IPS-NIHi7 (cell line): ENCODE results near the gene STN1.

Experiments used
- DNase-seq: peaks from one replicate; pipeline ENCODE4 v3.0.0; 2012; ENCODE audit warnings: mixed read lengths; ENCODE audit errors: extremely low spot score

Gene STN1

DNA sequence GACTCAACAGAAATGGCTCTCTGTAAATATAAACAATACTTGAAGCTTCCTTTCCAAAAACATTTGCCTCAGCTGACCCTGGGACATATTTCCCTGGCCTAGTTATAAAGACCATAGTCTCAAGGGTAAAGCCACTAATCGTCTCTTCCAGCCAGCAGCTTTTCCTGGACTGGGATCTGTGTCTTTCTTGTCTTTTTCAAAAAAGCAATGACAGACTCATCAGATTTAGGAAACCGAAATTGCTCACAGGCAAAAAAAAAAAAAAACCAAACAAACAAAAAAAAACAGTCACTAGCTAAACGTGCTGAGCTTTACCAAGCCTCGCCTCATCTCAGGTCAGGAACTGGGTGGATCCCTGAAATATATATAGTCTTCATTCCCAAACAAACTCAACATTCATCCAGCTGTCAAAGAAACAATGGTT, 23.5 kb downstream of the STN1 start:
- no peak for DNase-seq

DNA sequence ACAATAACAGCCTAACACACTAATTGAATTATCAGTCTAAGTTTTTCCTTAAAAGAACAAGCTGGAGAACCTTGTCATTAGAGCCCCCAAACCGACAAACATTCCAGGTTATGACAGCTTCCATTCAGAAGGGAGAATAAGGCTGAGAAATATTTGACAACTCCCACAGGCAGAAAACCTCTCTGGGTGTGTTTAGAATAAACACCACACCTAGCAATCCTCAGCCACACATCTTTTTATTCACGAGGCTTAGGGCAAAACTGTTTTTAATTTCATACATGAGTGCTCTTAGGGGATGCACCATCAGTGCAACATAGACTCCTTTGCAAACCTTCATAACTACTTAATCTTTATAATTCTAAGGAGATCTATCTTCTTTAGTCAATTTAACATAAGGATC, 24.2 kb downstream of the STN1 start:
- no peak for DNase-seq

- no peak for DNase-seq
Measured at GRCh38 chr10:103892181-103892580, 25.8 kb downstream of the STN1 start.

DNA sequence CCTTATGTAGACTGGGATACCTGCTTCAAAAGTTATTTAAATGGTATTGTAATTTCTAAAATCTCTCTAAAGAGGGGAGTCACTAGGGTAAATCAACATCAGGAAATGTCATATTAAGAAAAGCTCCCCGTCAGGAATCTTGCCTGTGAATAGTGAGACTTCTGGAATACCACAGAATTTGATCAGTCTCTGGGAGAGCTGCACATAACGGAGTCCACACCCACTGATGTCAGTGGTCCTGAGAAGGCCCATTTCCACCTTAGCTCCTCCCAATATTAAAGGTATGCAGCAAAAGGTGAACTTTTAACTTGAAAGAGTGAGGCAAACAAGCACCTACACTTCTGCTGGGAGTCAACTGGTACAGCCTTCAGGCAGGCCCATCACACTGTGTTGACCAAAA, 27.3 kb downstream of the STN1 start:
- no peak for DNase-seq

GRCh38 chr10:103890194-103890658, 27.8 kb downstream of the STN1 start:
- DNase-seq = no peak

DNA sequence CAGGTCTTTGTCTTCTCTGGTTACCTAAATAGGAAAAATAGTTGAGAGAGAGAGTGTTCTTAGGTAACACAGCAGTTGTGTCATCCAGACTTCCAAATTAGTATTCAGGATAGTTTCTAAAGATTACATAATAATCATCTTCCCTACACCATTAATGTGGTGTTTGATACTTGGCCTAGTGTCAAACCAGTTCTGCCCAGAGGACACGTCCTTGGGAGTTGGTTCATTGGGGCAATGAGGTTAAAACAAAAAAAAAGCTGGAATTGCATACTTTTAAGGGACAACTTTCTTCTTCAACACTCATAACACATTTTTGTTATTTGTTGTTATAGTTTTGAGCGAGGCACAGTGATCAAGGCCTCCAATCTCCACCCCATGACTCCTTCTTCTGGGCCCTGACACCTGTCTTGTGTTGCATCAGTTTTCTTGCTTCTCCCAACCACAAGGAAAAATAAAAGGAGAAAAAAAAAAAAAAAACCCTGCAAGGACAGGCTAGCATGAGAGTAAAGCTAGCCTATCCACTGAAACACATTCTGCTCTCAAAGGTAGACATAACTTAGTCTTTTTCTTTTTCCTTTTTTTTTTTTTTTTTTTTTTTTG, 28.8 kb downstream of the STN1 start:
- no peak for DNase-seq

- DNase-seq = peak; percentile 53
Measured at GRCh38 chr10:103888113-103888841, 29.7 kb downstream of the STN1 start.

DNA sequence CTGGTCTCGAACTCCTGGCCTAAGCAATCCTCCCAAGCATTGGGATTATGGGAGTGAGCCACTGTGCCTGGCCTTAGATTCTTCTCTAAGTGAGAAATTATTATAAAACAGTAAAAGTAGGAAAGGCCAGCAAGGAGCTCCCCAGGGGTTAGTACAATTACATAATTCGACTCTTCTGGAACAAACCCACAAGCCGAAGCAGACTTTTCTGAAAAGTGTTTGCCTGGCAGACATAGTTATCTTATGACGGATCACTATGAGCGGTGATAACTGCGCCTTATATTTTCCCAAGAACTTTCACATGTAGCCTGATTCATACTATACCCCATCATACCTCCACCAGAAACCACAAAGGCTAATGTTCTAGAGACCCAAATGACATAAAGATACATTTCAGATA, 32.4 kb downstream of the STN1 start:
- no peak for DNase-seq

GRCh38 chr10:103884681-103885139, 33.3 kb downstream of the STN1 start:
- DNase-seq = peak; percentile 81

- no peak for DNase-seq
Measured at GRCh38 chr10:103882285-103883007, 35.5 kb downstream of the STN1 start.

- no peak for DNase-seq
Measured at GRCh38 chr10:103881416-103882284, 36.3 kb downstream of the STN1 start.

GRCh38 chr10:103879831-103880230, 38.2 kb downstream of the STN1 start:
- no peak for DNase-seq

GRCh38 chr10:103879409-103879808, 38.6 kb downstream of the STN1 start:
- DNase-seq = no peak

- DNase-seq = no peak
Measured at GRCh38 chr10:103877861-103878260, 40.1 kb downstream of the STN1 start.

- no peak for DNase-seq
Measured at GRCh38 chr10:103876155-103876554, 41.8 kb downstream of the STN1 start.

DNA sequence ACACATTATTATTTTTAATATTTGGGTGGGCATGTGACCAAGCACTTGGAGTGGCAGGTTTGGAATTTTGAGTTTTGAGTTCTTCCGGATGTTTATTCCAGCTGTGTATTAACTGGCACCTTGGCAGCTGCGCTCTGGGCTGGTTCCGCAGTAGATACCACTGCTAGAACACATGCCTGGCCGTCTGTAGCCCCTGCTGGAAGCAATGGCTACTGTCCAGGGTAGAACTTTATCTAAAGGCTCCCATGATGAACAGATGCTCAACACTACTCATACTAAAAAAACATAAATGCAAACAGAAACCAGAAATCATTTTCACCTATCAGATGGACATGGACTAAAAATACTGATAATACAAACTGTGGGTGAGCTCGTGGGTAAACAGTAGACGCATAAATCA, 43.3 kb downstream of the STN1 start:
- no peak for DNase-seq

GRCh38 chr10:103872137-103872931, 45.6 kb downstream of the STN1 start:
- DNase-seq = no peak

DNA sequence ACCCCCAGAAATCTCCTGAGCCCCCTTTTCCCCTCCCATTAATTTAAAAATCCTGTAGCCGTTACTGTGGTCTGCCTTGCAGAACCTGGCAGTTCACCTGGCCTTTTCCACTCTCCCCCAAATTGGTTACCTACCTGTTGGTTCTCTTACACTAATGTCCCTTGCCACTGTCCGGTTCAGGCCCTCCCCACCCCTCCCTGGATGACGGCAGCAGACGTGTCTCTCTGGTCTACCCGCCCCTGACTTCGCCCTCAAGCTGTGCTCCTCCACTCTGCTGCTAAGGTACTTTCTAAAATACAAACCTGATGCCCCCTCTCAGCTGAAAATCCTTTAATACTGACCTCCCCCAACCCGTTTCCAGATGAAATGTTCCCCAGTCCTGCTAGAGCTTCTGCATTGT, 47.0 kb downstream of the STN1 start:
- DNase-seq = no peak

GRCh38 chr10:103870516-103870915, 47.5 kb downstream of the STN1 start:
- DNase-seq = peak; percentile 44

- DNase-seq = no peak
Measured at GRCh38 chr10:103869336-103869735, 48.6 kb downstream of the STN1 start.

- DNase-seq = no peak
Measured at GRCh38 chr10:103868200-103868599, 49.8 kb downstream of the STN1 start.
